Suprapubic skin (tissue), 4 donors: Measurements from ENCODE around the gene KLHL29. TPM values are rescaled to one million over a fixed set of nuclear protein-coding genes. Genes with fewer than 3 reads are reported as not detected.

Experiments
- DNase-seq, 2 donors: peaks; one replicate each; pipeline ENCODE4 v3.0.0-alpha.2; 2019; ENCODE audit warnings: low spot score in 2 of 2
- H3K27ac ChIP-seq: fragments of 200-600 bp; sonication (generic); one replicate; pipeline ENCODE4 v1.5.1; 2019
- H3K27me3 ChIP-seq: fragments of 200-600 bp; sonication (generic); one replicate; pipeline ENCODE4 v1.5.1; 2019
- H3K36me3 ChIP-seq: fragments of 200-600 bp; sonication (generic); one replicate; pipeline ENCODE4 v1.5.1; 2019
- H3K4me1 ChIP-seq: fragments of 200-600 bp; sonication (generic); one replicate; pipeline ENCODE4 v1.5.1; 2019
- H3K4me3 ChIP-seq: fragments of 200-600 bp; sonication (generic); one replicate; pipeline ENCODE4 v1.5.1; 2019; ENCODE audit warnings: mild to moderate bottlenecking
- H3K9me3 ChIP-seq: fragments of 200-600 bp; sonication (generic); one replicate; pipeline ENCODE4 v1.5.1; 2019
- EP300 ChIP-seq: sonication (generic); formaldehyde crosslinking; IDR thresholded peaks from one replicate; pipeline ENCODE4 v1.6.1; 2017; ENCODE audit warnings: antibody characterized with exemption
- POLR2A ChIP-seq, 2 donors: fragments of 450-650 bp; IDR thresholded peaks; one replicate each; pipeline ENCODE4 v1.6.1; 2017; ENCODE audit warnings: antibody characterized with exemption in 2 of 2, mild to moderate bottlenecking in 2 of 2, moderate library complexity in 2 of 2
- POLR2AphosphoS5 ChIP-seq, 3 donors: sonication (generic); formaldehyde crosslinking; IDR thresholded peaks; one replicate each; pipeline ENCODE4 v1.6.1; 2017; ENCODE audit warnings: antibody characterized with exemption in 3 of 3
- WGBS: methylation state at CpG from one replicate; pipeline ENCODE4 v1.1.5; 2018; 5-methylcytosine and 5-hydroxymethylcytosine counted together
- total RNA-seq, 4 donors: library from RNA; depleted of rRNA; stranded (reverse); fragments of >200 nt; gene quantifications; one replicate each; pipeline ENCODE4 v1.1.0, GENCODE V29; 2016
- TF ChIP-seq, protein P1 (sequence below), 2 donors: fragments of 200-600 bp in 1 of 2; fragments of 450-650 bp in 1 of 2; sonication (generic) in 1 of 2; IDR thresholded peaks; one replicate each; pipeline ENCODE4 v1.5.1; 2016 to 2019; ENCODE audit warnings: antibody characterized with exemption in 2 of 2, mild to moderate bottlenecking in 1 of 2, moderate library complexity in 1 of 2

Gene KLHL29
- total RNA-seq, 4 donors from 2014 or later: 17.1 to 30.8 (median 20.7) TPM

DNA sequence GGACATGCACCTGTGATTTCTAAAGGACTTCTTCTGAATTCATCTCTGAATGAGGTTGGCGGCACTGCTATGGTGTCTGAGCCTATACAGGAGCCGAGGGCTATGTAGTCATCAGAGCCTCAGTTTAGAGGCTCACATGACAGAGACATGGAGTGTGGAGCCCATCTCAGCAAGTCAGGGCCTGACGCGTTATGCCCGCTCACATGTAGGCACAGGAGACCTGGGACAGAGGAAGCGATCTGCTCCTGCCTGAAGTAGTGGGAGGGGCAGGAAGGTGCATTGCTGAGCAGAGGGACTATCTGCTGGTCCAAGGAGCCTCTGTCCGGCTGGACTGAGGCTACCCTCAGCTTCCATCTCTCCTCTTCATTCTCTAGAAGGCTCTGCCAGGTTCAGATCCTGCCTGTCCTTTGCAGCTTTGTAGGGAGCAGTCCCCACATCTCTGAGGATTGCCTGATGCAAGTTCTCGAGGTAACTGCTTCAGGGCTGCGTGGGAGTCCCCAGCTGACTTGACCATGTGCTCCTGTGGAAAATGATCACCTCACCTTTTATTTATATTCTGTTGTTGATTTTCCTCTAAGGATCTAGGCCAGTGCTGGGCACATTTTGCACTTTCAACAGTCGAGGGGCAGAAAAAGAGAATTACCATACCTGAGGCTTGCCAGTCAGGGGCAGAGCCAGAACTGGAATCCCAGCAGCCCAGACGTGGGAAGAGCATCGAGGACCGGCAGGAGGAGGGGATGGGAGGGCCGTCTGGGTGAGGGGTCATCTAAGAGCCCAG is 16.6 kb downstream of the KLHL29 start:
- 76% methylated on average over 11 of the region's 14 CpGs for WGBS
- no peak for DNase-seq
- peak overlapping the region; percentile 67 for H3K27ac ChIP-seq

DNA sequence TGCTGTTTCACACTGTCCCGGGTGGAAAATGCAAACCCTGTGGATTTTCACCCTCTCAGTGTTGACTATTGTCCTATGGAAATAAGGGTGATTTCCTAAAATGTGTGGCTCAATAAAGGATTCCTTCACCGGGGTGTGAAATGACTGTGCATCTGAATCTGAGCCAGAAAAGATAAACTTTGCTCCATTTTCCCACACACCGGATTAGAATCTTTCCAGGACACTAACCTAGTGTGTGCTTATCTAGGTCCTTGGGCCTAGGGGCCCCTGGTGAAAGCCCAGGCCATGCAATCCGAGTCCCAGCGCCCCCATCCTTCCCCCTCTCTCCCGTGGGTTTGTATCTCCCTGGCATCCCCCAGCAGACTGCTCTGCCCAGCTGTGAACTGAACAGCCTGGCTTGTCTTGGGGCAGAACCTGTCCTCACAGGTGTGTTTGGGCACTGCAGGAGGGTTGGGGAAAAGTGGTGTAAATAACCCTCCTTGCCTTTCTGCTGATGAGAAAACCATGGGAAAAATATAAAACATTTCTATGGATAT is 17.3 kb downstream of the KLHL29 start:
- Histone ChIP-seq H3K9me3 (no peaks in the 10 kb centered on the region), H3K36me3 (no peaks in the 10 kb centered on the region), H3K27me3 (no peaks in the 10 kb centered on the region), H3K4me1 (peaks cover 27% of the 10 kb centered on the region), H3K27ac (peak overlapping the region; percentile 67), H3K4me3 (no peak overlapping the region)
- TF ChIP-seq POLR2A (IDR thresholded peaks at IDR 0.05) (no peak), POLR2AphosphoS5 (IDR thresholded peaks at IDR 0.05) (no peak), EP300 (no peak)
- 59% methylated on average over 6 of the region's 6 CpGs for WGBS
- DNase-seq: no peak

More for the DNA sequence above, 16.6 kb downstream of the KLHL29 start:
- Histone ChIP-seq H3K36me3 (no peaks in the 10 kb centered on the region), H3K9me3 (no peaks in the 10 kb centered on the region), H3K27me3 (no peaks in the 10 kb centered on the region), H3K4me3 (no peak overlapping the region), H3K4me1 (peaks cover 27% of the 10 kb centered on the region)
- no peak for TF ChIP-seq POLR2AphosphoS5 (IDR thresholded peaks at IDR 0.05)
- TF ChIP-seq, protein P1, sequence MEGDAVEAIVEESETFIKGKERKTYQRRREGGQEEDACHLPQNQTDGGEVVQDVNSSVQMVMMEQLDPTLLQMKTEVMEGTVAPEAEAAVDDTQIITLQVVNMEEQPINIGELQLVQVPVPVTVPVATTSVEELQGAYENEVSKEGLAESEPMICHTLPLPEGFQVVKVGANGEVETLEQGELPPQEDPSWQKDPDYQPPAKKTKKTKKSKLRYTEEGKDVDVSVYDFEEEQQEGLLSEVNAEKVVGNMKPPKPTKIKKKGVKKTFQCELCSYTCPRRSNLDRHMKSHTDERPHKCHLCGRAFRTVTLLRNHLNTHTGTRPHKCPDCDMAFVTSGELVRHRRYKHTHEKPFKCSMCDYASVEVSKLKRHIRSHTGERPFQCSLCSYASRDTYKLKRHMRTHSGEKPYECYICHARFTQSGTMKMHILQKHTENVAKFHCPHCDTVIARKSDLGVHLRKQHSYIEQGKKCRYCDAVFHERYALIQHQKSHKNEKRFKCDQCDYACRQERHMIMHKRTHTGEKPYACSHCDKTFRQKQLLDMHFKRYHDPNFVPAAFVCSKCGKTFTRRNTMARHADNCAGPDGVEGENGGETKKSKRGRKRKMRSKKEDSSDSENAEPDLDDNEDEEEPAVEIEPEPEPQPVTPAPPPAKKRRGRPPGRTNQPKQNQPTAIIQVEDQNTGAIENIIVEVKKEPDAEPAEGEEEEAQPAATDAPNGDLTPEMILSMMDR (IDR thresholded peaks at IDR 0.05): no peak
- no peak for TF ChIP-seq POLR2A (IDR thresholded peaks at IDR 0.05)
- no peak for TF ChIP-seq EP300

DNA sequence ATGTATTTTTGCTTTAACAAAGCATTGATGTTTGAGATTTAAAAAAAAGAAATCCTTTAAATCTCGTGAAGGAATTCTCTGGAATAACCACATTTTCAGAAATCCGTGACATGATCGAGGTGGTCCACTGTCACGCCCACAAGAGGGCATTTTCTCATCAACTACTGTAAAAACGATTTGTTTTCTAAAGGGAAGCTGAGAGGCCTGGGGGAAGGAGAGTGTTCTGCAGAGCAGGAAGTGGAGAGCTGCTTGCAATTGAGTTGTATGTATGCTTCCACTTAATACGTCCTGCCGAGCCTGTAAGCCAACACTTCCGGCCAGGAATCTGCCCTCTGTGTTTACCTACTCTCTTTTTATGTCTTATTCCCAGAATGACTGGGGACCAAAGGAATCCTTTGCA is 19.4 kb downstream of the KLHL29 start:
- no peak for DNase-seq

DNA sequence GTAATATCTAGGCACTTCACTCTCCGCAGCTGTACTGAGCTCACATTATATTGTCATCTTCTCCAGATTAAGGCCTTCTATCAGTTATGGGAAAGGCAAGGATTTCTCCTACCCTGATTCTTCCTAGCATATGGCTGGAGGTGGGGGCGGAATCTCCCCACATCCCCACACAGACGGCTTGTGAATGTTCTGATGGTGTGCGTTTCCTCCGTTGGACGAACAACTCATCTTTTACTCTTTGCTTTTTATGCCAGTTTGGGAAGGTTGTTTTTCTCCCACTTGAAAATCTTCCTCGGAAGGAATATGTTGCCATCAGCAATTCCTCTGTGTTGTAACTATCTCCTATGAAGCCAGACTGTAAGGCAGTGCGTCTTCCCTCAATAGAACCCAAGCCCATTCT is 24.3 kb downstream of the KLHL29 start:
- H3K27ac ChIP-seq: no peak overlapping the region
- no peak for DNase-seq
- no peaks in the 10 kb centered on the region for H3K27me3 ChIP-seq
- no peaks in the 10 kb centered on the region for H3K9me3 ChIP-seq
- no peaks in the 10 kb centered on the region for H3K36me3 ChIP-seq
- H3K4me1 ChIP-seq: peaks cover 18% of the 10 kb centered on the region
- WGBS: 94% methylated on average over 8 of the region's 8 CpGs
- TF ChIP-seq POLR2A (IDR thresholded peaks at IDR 0.05) (no peak), EP300 (no peak)
- H3K4me3 ChIP-seq: no peak overlapping the region

More for the DNA sequence above, 19.4 kb downstream of the KLHL29 start:
- Histone ChIP-seq H3K9me3 (no peaks in the 10 kb centered on the region), H3K36me3 (no peaks in the 10 kb centered on the region), H3K27me3 (no peaks in the 10 kb centered on the region), H3K27ac (no peak overlapping the region), H3K4me3 (no peak overlapping the region), H3K4me1 (peaks cover 27% of the 10 kb centered on the region)
- 11% methylated on average over 8 of the region's 8 CpGs for WGBS
- TF ChIP-seq POLR2AphosphoS5 (IDR thresholded peaks at IDR 0.05): no peak
- TF ChIP-seq, protein P1 (IDR thresholded peaks at IDR 0.05): peak in 1 of 2 donors; percentile 2

DNA sequence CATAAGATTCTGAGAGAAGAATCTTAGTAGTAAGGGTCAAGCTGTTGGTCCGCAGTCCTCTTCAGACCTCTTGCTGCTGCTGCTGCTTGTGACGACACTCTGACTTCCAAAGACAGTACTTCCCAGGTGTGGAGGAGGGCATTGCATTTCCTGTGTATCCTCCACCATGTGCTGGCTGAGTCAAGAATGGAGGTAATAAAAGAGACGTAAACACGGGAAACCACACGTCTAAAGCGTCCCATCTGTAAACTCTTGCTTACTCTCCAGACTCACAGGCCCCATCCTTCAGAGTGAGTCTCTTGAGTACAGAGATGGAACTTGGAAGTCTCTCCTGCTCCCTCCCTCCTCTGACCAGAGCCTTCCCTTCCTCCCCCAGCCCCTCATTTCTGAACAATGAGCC is 25.6 kb downstream of the KLHL29 start:
- Histone ChIP-seq H3K4me3 (no peak overlapping the region), H3K27me3 (no peaks in the 10 kb centered on the region), H3K4me1 (peaks cover 13% of the 10 kb centered on the region), H3K9me3 (no peaks in the 10 kb centered on the region), H3K27ac (no peak overlapping the region), H3K36me3 (no peaks in the 10 kb centered on the region)
- TF ChIP-seq, protein P1 (IDR thresholded peaks at IDR 0.05): no peak
- TF ChIP-seq POLR2A (IDR thresholded peaks at IDR 0.05): no peak
- TF ChIP-seq POLR2AphosphoS5 (IDR thresholded peaks at IDR 0.05): no peak
- TF ChIP-seq EP300: no peak
- no peak for DNase-seq
- 94% methylated on average over 6 of the region's 6 CpGs for WGBS

DNA sequence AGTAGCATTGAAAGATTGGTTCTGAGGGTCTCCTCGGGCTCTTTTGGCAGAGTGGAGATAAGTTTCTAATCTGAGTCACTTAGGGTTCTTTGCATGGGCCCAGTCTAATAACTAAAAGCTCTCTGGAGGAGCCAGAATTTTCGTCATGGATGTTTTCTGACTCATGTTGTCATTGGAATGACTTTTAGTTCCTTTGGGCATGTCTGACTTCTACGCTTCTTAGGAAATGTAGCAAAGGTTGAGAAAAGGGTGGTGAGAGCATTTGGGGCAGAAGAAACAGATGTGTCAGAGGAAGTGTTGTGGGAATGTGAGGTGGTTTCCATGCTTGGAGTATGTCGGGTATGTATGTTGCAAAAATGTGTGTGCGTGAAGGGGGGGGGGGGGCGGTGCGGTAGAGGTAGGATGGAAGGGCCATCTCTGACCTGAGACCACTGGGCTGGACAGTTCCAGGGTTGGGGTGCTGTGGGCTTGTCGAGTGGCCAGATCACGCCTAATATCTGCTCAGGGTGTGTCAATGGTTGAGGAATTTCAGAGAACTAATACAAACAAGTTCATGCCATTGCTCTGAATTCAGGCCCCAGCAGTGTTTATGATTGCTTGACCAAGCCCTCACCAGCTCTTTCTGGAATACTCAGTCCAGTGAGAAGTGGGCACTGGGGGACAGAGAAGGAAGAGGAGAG is 26.9 kb downstream of the KLHL29 start:
- DNase-seq: no peak
- Histone ChIP-seq H3K9me3 (no peaks in the 10 kb centered on the region), H3K4me1 (peaks cover 13% of the 10 kb centered on the region), H3K36me3 (no peaks in the 10 kb centered on the region), H3K27me3 (no peaks in the 10 kb centered on the region), H3K4me3 (no peak overlapping the region), H3K27ac (no peak overlapping the region)
- TF ChIP-seq EP300: no peak
- TF ChIP-seq POLR2AphosphoS5 (IDR thresholded peaks at IDR 0.05): no peak
- TF ChIP-seq POLR2A (IDR thresholded peaks at IDR 0.05): no peak
- TF ChIP-seq, protein P1 (IDR thresholded peaks at IDR 0.05): no peak
- 67% methylated on average over 9 of the region's 9 CpGs for WGBS
